ENCODE data around the gene MGST1.

GRCh38 chr12:16325426-16325825, 22.0 kb upstream of the MGST1 start:
- TF ChIP-seq CTCF (optimal IDR thresholded peaks at IDR 0.05 in 1 of 3, IDR thresholded peaks at IDR 0.05 in 1 of 3, conservative IDR thresholded peaks at IDR 0.05 in 1 of 3; ENCODE audit: extremely low read depth in 1 of 3, insufficient read depth in 2 of 3, low read length in 3 of 3) (no peak), EZH2 (IDR thresholded peaks at IDR 0.05; ENCODE audit: low read length) (no peak)
